GM19035 (cell line): ENCODE data around the gene XRRA1.
"Not testable (repeated sequence)": the region's sequence is repeated elsewhere in the genome, so short reads cannot be mapped to it uniquely, and the experiment has no call there.

ENCODE experiments used
- ATAC-seq: cut with Tn5 transposase; IDR thresholded peaks from one replicate; pipeline ENCODE4 v1.9.1; 2021; ENCODE audit not compliant: unreplicated experiment

The XRRA1 gene, protein sequence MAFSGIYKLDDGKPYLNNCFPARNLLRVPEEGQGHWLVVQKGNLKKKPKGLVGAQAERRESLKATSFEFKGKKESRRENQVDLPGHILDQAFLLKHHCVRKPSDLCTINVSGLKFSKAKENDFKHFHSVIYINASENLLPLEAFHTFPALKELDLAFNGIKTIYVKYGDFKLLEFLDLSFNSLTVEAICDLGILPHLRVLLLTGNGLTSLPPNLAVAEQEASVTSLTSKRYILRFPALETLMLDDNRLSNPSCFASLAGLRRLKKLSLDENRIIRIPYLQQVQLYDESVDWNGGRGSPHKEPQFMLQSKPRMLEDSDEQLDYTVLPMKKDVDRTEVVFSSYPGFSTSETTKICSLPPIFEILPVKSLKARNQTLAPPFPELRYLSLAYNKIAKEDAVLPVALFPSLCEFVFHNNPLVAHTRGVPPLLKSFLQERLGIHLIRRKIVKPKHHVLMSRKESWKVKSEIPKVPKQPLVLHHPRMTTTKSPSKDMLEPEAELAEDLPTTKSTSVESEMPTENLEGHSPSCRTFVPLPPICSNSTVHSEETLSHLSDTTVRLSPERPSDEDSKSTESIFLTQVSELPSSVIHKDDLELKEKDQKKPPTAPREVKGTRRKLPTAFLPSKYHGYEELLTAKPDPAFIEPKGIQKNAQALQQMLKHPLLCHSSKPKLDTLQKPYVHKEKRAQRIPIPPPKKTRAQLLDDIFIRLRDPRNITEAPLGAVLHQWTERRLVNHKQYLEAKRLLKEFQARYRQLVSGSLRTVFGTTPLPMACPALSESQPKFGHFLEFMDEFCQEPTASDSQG

DNA sequence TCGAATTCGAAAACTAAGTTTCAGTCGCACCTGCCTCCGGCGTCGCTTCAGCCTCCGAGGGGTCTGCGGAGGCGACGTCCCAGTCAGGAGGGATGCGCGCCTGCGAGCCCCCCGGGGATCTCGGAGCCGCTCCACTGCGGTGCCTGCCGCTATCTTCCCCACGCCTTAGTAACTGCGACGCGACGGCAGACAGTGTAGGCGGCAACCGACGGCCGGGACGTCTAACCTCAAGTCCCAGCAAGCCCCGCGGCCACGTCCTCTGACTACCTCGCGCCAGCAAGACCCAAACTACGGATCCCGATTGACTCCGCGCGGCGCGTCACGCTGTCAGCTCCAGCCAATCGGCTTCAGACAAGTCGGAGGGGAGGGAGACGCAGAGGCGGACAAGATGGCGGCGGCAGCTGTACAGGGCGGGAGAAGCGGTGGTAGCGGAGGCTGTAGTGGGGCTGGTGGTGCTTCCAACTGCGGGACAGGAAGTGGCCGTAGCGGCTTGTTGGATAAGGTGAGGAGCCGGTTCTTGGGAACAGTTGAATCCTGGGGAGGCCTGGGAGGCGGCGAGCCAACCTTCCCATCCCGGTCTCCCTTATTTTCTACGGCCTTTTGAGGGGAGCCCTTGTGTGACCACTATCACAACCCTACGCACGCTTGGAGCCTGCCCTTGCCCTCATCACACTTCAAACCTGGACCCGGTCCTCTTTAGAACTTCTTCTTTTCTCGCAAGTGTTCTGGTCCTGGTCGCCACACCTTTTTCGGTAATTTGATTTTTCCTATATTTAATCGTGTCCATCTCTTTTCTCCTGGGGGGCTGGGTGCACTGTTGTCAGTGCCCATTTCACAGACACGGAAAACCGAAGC lies at the start of gene XRRA1, which contains the start of gene SPCS2:
Gene XRRA1 (minus strand): TSS at position 194 of the 855 bp plus-strand sequence. CDS start 8,213 bp downstream, outside the sequence.
Gene SPCS2 (plus strand): TSS at position 369 of the 855 bp plus-strand sequence. CDS start 20 bp downstream, at position 389.
- ATAC-seq: peak; percentile 94

GRCh38 chr11:74992852-74993251 lies 44.0 kb upstream of the XRRA1 start:
- ATAC-seq: no peak

GRCh38 chr11:74990941-74991340 lies 42.0 kb upstream of the XRRA1 start:
- no peak for ATAC-seq

GRCh38 chr11:74990150-74990549 lies 41.3 kb upstream of the XRRA1 start:
- not testable (repeated sequence) for ATAC-seq

DNA sequence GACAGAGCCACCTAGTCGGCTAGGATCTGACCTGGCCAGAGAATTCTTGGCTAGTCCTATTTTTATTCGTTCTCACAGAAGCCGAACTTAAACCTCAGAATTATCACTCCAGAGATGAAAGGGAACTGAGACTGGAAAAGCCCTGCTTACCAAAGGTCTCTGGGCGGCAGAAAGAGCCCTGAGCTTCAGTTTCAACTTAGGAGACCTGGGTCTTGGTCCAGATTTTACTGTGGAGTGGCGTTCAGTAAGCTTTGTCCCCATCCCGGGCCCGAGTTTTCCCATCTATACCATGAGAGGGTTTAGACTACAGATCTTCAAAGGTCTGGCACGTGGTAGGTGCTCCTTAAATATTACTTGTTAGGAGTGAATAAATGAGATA lies 40.4 kb upstream of the XRRA1 start:
- ATAC-seq: no peak

DNA sequence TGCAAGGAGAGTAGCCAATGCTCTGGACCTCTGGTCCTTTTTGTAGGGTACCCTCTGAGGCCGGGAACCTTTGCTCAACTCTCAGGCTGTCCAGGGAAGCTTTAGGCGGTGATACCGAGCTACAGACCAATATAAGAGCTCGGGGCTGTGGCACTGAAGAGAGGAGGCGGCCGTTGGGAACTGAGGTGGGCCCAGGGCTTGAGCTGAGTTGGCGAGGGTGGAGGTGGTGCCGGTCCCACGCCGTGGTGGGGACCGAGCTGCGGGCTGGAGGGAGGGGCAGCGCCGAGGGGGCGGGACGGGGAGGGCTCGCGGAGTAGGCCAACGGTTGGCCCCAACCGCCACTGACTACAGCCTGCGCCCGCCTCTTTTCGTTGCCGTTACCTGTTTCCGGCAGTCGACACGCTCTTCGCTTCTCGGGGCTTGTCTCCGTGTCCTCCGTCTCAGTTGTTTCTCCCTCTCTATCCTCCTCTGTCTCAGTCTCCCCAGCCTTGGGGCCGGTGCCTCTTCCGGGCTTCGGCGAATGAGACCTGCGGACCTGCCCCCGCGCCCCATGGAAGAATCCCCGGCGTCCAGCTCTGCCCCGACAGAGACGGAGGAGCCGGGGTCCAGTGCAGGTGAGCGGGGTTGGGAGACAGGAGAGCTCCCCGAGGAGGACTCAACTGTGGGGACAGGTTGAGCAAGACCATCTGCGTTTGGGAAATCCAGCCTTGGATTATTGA lies 39.8 kb upstream of the XRRA1 start, which contains the start of gene NEU3:
Gene NEU3 (plus strand): TSS at position 393 of the 719 bp plus-strand sequence. CDS start 128 bp downstream, at position 521.
- peak; percentile 86 for ATAC-seq

- ATAC-seq: no peak
Measured at GRCh38 chr11:74984730-74985129, 35.8 kb upstream of the XRRA1 start.

- ATAC-seq: no peak
Measured at GRCh38 chr11:74984070-74984469, 35.2 kb upstream of the XRRA1 start.

- ATAC-seq: no peak
Measured at GRCh38 chr11:74981888-74982287, 33.0 kb upstream of the XRRA1 start.

DNA sequence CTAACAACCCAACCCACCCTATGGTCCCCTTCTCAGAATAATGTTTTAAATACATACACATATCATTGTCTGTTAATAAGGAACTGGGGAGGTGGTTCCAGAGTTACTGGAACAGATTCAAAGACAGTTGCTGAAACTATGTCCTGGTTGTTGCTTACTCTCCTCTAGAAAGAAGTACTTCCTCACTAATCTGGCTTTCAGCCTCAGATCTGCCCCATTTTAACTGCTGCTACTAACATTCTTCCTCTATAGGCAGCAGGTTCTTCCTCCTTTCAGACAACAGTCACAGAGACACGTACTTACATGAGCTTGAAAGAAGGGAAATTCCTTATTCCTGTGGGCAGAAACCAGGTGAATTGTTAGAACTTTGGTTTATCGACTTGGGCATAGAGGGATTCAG lies 31.7 kb upstream of the XRRA1 start:
- no peak for ATAC-seq

DNA sequence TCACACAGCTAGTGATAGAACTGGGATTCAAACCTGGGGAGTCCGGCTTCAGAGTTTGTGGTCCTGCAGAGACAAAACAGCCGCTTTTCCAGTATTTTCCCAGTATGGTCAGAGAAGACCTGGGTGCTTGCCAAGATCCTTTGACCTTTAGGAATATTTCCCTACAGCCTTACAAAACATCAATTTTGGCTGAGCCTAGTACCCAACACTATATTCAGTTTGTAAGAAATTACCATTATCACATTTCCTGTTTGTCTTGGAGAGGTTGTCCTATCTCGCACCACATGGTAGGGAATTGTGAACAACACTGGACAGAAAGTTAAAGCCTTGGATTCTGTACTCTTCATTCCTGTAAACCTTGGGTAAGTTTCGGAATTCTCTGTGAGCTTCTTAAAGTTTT lies 29.1 kb upstream of the XRRA1 start:
- ATAC-seq: no peak

DNA sequence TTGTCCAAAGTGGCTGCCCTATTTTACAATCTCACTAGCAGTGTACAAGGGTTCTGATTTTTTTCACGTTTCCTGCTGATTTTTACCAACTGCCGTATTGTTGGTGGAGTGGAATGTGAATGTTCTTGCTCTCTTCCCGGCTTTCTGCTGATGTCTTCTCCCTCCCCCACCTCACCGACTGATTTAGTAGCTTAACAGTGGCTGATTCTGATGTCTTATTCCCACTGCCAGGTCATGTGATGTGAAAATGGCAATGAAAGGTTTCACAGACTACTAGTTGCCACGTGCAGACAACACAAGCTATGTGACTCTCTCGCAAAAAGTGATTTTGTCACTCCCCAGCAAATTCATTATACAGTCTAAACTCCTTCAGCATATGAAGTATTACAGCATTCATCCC lies 22.5 kb upstream of the XRRA1 start:
- ATAC-seq: no peak

- no peak for ATAC-seq
Measured at GRCh38 chr11:74970852-74971395, 22.0 kb upstream of the XRRA1 start.

GRCh38 chr11:74966651-74967050 lies 17.8 kb upstream of the XRRA1 start:
- ATAC-seq: no peak

GRCh38 chr11:74960128-74960527 lies 11.2 kb upstream of the XRRA1 start:
- not testable (repeated sequence) for ATAC-seq

DNA sequence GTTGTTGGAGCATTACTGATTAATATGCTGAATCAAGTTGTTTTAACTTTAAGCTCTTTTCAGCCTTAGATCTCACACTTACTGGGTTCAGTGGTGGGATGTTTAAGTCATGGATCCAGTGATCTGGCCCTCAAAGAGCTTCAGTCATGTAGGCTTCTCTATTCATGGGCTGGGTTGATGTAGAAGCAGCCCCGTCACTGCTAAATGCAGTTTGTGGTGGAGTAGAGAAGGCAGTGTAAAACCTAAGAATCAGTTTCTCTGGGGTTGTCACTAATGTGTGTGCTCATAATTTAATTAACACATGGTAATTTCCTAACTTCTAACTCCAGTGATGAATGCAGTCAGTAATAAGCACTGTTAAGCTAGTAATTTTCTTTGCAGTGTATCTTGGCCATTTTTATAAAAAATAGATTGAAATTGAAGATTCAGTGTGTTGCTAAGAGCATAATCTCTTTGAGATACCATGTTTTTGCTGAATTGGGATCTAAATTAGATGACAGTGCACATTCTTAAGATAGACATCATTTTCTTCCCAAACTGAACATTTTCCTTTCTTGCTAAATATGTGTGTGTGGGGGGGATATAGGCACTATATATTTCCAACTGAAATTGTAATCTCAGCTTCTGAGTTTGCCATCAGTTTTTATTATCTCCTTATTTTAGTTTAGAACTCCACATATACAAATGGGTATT lies 9.2 kb upstream of the XRRA1 start:
- ATAC-seq: no peak

DNA sequence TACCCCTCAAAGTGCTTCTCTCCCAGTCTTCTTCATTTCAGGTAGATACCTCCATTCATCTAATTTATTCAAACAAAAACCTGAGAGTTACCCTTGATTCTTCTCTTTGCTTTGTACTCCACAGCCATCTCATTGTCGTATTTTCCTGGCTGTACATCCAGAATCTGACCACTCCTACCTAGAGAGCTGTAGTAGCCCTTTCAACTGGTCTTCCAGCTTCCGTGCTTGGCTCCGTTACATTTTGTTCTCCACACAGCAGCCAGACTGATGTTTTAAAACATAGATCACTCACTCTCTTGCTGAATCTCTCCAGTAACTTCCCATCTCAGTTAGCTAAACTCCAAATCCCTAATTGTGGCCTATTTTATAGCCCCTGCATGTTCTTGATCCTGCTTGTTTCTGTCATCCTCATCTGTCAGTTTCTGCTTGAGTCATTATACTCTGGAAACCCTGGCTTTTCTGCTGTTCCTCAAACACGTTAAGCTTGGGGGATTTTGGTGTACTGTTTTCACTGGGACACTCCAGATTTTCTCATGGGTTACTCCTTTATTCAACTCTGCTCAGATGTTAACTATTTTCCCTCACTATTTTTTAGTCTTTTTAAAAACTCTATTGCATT lies 7.6 kb upstream of the XRRA1 start:
- ATAC-seq: no peak

DNA sequence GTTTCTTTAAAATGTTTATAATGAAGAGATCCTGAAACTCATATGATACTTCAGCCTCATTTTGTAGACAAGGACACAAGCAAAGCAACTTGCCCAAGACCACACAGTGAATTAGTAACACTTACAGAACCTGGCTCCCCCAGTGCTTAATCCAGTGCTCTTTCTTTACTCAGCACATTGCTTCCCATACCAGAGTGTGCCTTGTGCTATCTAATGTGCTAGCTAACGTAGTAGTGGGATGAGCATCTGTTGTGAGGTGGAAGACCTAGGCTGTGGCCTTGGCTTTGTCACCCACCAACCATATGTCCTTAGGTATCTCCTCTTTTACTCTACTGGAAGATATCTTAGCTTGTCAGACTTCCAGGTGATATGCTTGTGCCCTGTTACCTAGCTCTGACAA lies 5.3 kb upstream of the XRRA1 start:
- ATAC-seq: no peak

DNA sequence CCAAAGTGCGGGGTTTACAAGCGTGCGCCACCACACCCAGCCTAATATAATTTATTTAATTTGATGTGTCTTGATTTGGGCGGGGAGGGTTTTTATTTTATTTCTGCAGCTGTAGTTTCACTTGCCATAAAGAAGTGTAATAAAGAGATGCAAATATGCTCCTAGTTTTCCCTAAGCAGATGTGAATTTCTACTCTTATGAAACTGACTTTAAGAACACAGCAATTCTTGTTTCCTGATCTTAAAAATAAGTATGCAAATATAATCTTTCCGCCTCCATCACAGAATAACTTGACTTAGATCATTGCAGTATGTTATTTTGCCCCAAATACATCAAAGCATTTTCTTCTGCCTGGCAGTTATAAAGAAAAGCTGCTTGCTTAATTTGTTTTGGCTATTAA lies 4.6 kb upstream of the XRRA1 start:
- ATAC-seq: no peak
